Left ventricle myocardium inferior (tissue), 1 donor: ENCODE data around the gene NUBPL. TPM values are rescaled to one million over a fixed set of nuclear protein-coding genes. Genes with fewer than 3 reads are reported as not detected.

Source experiments
- DNase-seq: peaks from one replicate; pipeline ENCODE4 v3.0.0-alpha.2; 2020
- H3K27ac ChIP-seq: fragments of 200-600 bp; replicated peaks from 2 replicates; pipeline ENCODE4 v1.8.0; 2021
- H3K27me3 ChIP-seq: fragments of 200-600 bp; 2 replicates; pipeline ENCODE4 v1.8.0; 2021; ENCODE audit warnings: low read depth
- H3K36me3 ChIP-seq: fragments of 200-600 bp; 2 replicates; pipeline ENCODE4 v1.8.0; 2021
- H3K4me1 ChIP-seq: fragments of 200-600 bp; 2 replicates; pipeline ENCODE4 v1.8.0; 2021
- H3K4me3 ChIP-seq: fragments of 200-600 bp; 2 replicates; pipeline ENCODE4 v1.8.0; 2021; ENCODE audit warnings: mild to moderate bottlenecking, moderate library complexity
- H3K9me3 ChIP-seq: fragments of 200-600 bp; replicated peaks from 2 replicates; pipeline ENCODE4 v1.8.0; 2021
- CTCF ChIP-seq: fragments of 200-600 bp; IDR thresholded peaks from 2 replicates; pipeline ENCODE4 v1.8.0; 2021; ENCODE audit warnings: antibody characterized with exemption, mild to moderate bottlenecking, borderline replicate concordance
- intact Hi-C: fragments of 100-400 bp; cut with micrococcal nuclease; formaldehyde crosslinking; loops from one replicate; pipeline ENCODE4 v1.11.0; 2022
- total RNA-seq: library from RNA; stranded (reverse); fragmentation: NEBNext Ultra II Directional; extraction: Animal tissue kit (Norgen Biotek cat#: 25700); gene quantifications from one replicate; pipeline ENCODE4 v1.2.1, GENCODE V29; 2021
- donor health status: DM: no; HTN: yes; CAD: no; lungs with severe emphysema.

The NUBPL gene
- total RNA-seq, 1 donor from 2014 or later = 32.2 TPM

- DNase-seq = no peak
- intact Hi-C loops = no loop called here
- Histone ChIP-seq H3K9me3 (no peaks in the 10 kb centered on the region), H3K27me3 (no peaks in the 10 kb centered on the region), H3K27ac (no peak overlapping the region), H3K4me1 (peaks cover 4% of the 10 kb centered on the region), H3K36me3 (no peaks in the 10 kb centered on the region), H3K4me3 (no peak overlapping the region)
- no peak for TF ChIP-seq CTCF
Measured at GRCh38 chr14:31835049-31835448, 273.8 kb downstream of the NUBPL start.

- no peak for TF ChIP-seq CTCF
- no peak for DNase-seq
- Histone ChIP-seq H3K4me3 (no peak overlapping the region), H3K27ac (no peak overlapping the region), H3K9me3 (no peaks in the 10 kb centered on the region), H3K36me3 (no peaks in the 10 kb centered on the region), H3K4me1 (peaks cover 4% of the 10 kb centered on the region), H3K27me3 (no peaks in the 10 kb centered on the region)
- intact Hi-C loops = no loop called here
Measured at GRCh38 chr14:31837031-31837430, 275.8 kb downstream of the NUBPL start.

- no peaks in the 10 kb centered on the region for H3K27me3 ChIP-seq
- no peaks in the 10 kb centered on the region for H3K9me3 ChIP-seq
- no peak for TF ChIP-seq CTCF
- H3K36me3 ChIP-seq = peaks cover 4% of the 10 kb centered on the region
- H3K27ac ChIP-seq = no peak overlapping the region
- DNase-seq = no peak
- intact Hi-C loops = no loop called here
- peaks cover 8% of the 10 kb centered on the region for H3K4me1 ChIP-seq
- no peak overlapping the region for H3K4me3 ChIP-seq
Measured at GRCh38 chr14:31842899-31843298, 281.7 kb downstream of the NUBPL start.

GRCh38 chr14:31843361-31844091 lies 282.3 kb downstream of the NUBPL start:
- TF ChIP-seq CTCF = no peak
- intact Hi-C loops = no loop called here

GRCh38 chr14:31854508-31855075 lies 293.4 kb downstream of the NUBPL start:
- H3K4me3 ChIP-seq = no peak overlapping the region
- DNase-seq = no peak
- no peaks in the 10 kb centered on the region for H3K9me3 ChIP-seq
- no peaks in the 10 kb centered on the region for H3K4me1 ChIP-seq
- H3K36me3 ChIP-seq = peaks cover 5% of the 10 kb centered on the region
- H3K27me3 ChIP-seq = no peaks in the 10 kb centered on the region
- intact Hi-C loops = no loop called here
- no peak for TF ChIP-seq CTCF
- no peak overlapping the region for H3K27ac ChIP-seq

More at GRCh38 chr14:31843361-31844091, 282.3 kb downstream of the NUBPL start:
- H3K36me3 ChIP-seq = peaks cover 4% of the 10 kb centered on the region
- H3K27me3 ChIP-seq = no peaks in the 10 kb centered on the region
- peaks cover 8% of the 10 kb centered on the region for H3K4me1 ChIP-seq
- H3K9me3 ChIP-seq = no peaks in the 10 kb centered on the region
- no peak overlapping the region for H3K27ac ChIP-seq
- no peak for DNase-seq
- no peak overlapping the region for H3K4me3 ChIP-seq
